ENCODE measurements around the gene TMEM204. TPM values are rescaled to one million over a fixed set of nuclear protein-coding genes. Genes with fewer than 3 reads are reported as not detected.
"Not testable (repeated sequence)": the region's sequence is repeated elsewhere in the genome, so short reads cannot be mapped to it uniquely, and the experiment has no call there.

TMEM204 gene
- total RNA-seq, 1 donor from 2014 or later = 27.1 TPM

GRCh38 chr16:1583180-1583579, 49.7 kb downstream of the TMEM204 start:
- TF ChIP-seq, protein P1, sequence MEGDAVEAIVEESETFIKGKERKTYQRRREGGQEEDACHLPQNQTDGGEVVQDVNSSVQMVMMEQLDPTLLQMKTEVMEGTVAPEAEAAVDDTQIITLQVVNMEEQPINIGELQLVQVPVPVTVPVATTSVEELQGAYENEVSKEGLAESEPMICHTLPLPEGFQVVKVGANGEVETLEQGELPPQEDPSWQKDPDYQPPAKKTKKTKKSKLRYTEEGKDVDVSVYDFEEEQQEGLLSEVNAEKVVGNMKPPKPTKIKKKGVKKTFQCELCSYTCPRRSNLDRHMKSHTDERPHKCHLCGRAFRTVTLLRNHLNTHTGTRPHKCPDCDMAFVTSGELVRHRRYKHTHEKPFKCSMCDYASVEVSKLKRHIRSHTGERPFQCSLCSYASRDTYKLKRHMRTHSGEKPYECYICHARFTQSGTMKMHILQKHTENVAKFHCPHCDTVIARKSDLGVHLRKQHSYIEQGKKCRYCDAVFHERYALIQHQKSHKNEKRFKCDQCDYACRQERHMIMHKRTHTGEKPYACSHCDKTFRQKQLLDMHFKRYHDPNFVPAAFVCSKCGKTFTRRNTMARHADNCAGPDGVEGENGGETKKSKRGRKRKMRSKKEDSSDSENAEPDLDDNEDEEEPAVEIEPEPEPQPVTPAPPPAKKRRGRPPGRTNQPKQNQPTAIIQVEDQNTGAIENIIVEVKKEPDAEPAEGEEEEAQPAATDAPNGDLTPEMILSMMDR (IDR thresholded peaks at IDR 0.05; ENCODE audit: borderline replicate concordance) = no peak
- Histone ChIP-seq H3K27me3 (ENCODE audit: low read depth) (no peaks in the 10 kb centered on the region), H3K36me3 (peaks cover 72% of the 10 kb centered on the region), H3K9me3 (replicated peaks) (no peaks in the 10 kb centered on the region), H3K4me1 (no peaks in the 10 kb centered on the region), H3K4me3 (no peak overlapping the region), H3K27ac (replicated peaks) (no peak overlapping the region)
- DNase-seq = no peak
- intact Hi-C loops (cut with micrococcal nuclease) = no loop called here

DNA sequence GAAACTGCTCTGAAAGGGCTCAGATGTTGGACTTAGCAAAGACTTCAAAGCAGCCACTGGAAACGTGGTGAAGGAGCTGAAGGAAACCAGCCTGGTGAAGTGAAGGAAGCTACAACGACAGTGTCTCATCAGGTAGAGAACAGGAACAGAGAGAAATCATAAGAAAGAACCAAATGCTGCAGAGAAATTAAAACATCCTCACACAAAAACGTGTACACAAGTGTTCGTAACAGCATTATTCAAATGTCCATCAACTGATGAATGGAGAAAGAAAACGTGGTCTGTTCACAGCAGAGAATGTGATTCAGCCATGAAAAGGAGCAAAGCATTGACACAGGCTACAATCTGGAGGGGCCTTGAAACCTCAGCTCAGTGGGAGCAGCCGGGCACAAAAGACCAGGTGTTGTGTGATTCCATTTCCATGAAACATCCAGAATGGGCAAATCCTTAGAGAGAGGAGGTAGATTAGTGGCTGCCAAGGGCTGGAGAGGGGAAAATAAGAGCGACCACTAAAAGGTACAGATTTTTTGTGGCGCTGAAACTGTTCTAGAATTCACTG, 51.5 kb downstream of the TMEM204 start:
- no peaks in the 10 kb centered on the region for H3K4me1 ChIP-seq
- DNase-seq = no peak
- intact Hi-C loops (cut with micrococcal nuclease) = no loop called here
- peaks cover 58% of the 10 kb centered on the region for H3K36me3 ChIP-seq
- no peak overlapping the region for H3K4me3 ChIP-seq
- H3K9me3 ChIP-seq (replicated peaks) = no peaks in the 10 kb centered on the region
- H3K27ac ChIP-seq (replicated peaks) = no peak overlapping the region
- no peaks in the 10 kb centered on the region for H3K27me3 ChIP-seq (ENCODE audit: low read depth)
- TF ChIP-seq, protein P1 (IDR thresholded peaks at IDR 0.05; ENCODE audit: borderline replicate concordance) = no peak

GRCh38 chr16:1590366-1590765, 56.9 kb downstream of the TMEM204 start:
- peaks cover 20% of the 10 kb centered on the region for H3K36me3 ChIP-seq
- H3K9me3 ChIP-seq (replicated peaks) = no peaks in the 10 kb centered on the region
- H3K27ac ChIP-seq (replicated peaks) = no peak overlapping the region
- DNase-seq = no peak
- no peak overlapping the region for H3K4me3 ChIP-seq
- intact Hi-C loops (cut with micrococcal nuclease) = no loop called here
- no peaks in the 10 kb centered on the region for H3K27me3 ChIP-seq (ENCODE audit: low read depth)
- TF ChIP-seq, protein P1 (IDR thresholded peaks at IDR 0.05; ENCODE audit: borderline replicate concordance) = no peak
- H3K4me1 ChIP-seq = no peaks in the 10 kb centered on the region

DNA sequence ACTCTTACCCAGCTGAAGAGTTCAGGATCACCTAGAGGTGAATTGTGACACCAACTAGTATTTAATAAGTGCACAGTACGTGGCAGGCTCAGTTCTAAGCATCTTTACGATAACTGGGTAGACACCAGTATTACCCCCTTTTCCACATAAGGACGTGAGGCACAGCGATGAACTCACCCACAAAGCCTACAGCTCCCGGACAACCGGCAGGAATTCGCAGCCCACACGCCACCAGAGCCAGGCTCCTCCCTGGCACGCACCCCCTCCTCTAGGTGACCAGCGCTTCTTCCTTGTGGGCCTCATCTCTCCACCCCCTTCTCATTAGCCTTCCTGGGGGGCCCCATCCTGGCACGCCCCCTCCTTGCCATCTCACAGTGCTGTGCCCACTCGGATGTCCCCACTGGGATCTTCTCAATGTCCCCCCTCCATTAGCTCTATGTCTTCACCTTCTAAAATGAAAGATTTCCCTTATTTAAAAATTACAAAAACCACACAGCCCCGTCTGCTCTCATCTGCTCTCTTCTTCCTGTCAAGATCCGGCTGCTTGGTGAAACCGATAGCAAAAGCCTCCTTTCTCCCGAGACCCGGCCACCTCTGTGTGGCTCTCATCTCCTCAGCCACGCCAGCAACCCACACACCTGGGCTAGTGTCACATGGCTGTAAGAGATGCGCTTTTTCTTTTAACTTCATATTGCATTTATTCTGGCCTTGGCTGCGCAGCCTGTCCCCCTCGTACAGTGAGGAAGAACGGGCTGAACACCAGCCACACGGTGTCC, 57.7 kb downstream of the TMEM204 start:
- peaks cover 19% of the 10 kb centered on the region for H3K36me3 ChIP-seq
- TF ChIP-seq, protein P1 (IDR thresholded peaks at IDR 0.05; ENCODE audit: borderline replicate concordance) = no peak
- no peak for DNase-seq
- H3K4me3 ChIP-seq = no peak overlapping the region
- intact Hi-C loops (cut with micrococcal nuclease) = no loop called here
- no peak overlapping the region for H3K27ac ChIP-seq (replicated peaks)
- H3K4me1 ChIP-seq = no peaks in the 10 kb centered on the region
- H3K27me3 ChIP-seq (ENCODE audit: low read depth) = no peaks in the 10 kb centered on the region
- H3K9me3 ChIP-seq (replicated peaks) = no peaks in the 10 kb centered on the region

DNA sequence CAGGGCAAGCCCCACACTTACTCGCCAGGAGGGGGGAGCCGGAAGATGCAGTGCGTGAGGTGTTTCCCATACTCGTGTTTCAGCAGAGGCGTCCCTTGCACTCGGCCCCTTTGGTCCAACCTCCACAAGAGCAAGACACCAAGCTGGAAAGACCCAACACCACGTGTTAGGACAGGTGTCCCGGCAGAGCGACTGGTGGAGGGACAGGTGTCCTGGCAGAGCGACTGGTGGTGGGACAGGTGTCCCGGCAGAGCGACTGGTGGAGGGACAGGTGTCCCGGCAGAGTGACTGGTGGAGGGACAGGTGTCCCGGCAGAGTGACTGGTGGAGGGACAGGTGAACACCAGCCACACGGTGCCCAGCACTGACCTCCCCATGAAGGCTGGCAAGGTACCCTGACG, 59.0 kb downstream of the TMEM204 start:
- TF ChIP-seq, protein P1 (IDR thresholded peaks at IDR 0.05; ENCODE audit: borderline replicate concordance) = no peak
- Histone ChIP-seq H3K4me1 (no peaks in the 10 kb centered on the region), H3K4me3 (no peak overlapping the region), H3K36me3 (peaks cover 7% of the 10 kb centered on the region), H3K9me3 (replicated peaks) (no peaks in the 10 kb centered on the region), H3K27me3 (ENCODE audit: low read depth) (no peaks in the 10 kb centered on the region), H3K27ac (replicated peaks) (no peak overlapping the region)
- intact Hi-C loops (cut with micrococcal nuclease) = no loop called here
- no peak for DNase-seq

DNA sequence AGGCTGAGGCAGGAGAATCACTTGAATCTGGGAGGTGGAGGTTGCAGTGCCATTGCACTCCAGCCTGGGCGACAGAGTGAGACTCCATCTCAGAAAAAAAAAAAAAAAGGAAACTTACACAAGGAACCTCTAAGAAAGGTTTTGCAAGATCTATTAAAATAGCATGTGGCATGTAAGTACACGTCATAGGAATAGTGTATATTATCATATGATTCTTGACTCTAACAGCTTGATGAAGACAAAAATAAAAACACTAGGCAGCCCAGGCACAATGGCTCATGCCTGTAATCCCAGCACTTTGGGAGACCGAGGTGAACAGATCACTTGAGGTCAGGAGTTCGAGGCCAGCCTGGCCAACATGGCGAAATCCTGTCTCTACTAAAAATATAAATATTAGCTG, 62.0 kb downstream of the TMEM204 start:
- H3K36me3 ChIP-seq; DNase-seq; intact Hi-C loops (cut with micrococcal nuclease): not testable (repeated sequence)

More for the DNA sequence above, 62.0 kb downstream of the TMEM204 start:
- not testable (repeated sequence) for H3K9me3 ChIP-seq (replicated peaks); H3K4me1 ChIP-seq; H3K27ac ChIP-seq (replicated peaks); H3K4me3 ChIP-seq; H3K27me3 ChIP-seq (ENCODE audit: low read depth)

Measured in left ventricle myocardium inferior (tissue), 1 donor.